ENCODE data around the gene MIA.
"Not testable (repeated sequence)": the region's sequence is repeated elsewhere in the genome, so short reads cannot be mapped to it uniquely, and the experiment has no call there.

The MIA gene

DNA sequence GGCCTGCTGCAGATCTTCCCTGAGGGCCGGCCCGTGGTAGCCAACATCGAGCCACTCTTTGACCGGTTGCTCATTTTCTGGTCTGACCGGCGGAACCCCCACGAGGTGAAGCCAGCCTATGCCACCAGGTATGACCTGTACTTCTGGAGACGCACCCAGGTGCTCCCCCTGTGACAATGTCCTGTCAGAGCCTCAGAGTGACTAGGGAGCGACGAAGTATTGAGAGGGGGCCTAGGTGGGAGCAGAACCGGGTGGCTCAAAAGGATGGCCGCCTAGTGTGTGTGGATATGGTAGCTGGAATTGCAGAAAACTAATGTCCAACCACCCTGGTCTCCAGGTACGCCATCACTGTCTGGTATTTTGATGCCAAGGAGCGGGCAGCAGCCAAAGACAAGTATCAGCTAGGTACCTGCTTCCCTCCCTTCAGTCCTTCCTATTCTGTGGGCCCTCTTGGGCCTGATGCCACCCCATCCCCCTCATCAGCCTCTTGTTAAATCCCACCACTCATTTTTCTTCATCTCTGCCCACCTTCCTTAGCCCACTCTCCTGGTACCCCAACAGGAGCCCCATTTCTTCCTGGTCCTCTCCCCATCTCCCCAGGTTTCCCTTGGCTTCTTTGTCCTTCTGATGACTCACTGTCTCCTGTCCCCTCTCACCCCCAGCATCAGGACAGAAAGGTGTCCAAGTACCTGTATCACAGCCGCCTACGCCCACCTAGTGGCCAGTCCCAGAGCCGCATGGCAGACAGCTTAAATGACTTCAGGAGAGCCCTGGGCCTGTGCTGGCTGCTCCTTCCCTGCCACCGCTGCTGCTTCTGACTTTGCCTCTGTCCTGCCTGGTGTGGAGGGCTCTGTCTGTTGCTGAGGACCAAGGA lies 32.1 kb downstream of the MIA start:
- Histone ChIP-seq H3K9me3 (no peaks in the 10 kb centered on the region), H3K36me3 (replicated peaks) (peaks cover 52% of the 10 kb centered on the region), H3K4me3 (no peak overlapping the region), H3K4me1 (peaks cover 11% of the 10 kb centered on the region), H3K27me3 (ENCODE audit: low read depth) (no peaks in the 10 kb centered on the region)
- no peak for DNase-seq (ENCODE audit: low spot score in 2 of 2)
- in situ Hi-C loops (cut with MboI; ENCODE audit: low sequenced_read_pairs) = no loop called here

DNA sequence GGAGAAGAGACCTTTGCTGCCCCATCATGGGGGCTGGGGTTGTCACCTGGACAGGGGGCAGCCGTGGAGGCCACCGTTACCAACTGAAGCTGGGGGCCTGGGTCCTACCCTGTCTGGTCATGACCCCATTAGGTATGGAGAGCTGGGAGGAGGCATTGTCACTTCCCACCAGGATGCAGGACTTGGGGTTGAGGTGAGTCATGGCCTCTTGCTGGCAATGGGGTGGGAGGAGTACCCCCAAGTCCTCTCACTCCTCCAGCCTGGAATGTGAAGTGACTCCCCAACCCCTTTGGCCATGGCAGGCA lies 32.7 kb downstream of the MIA start:
- Histone ChIP-seq H3K4me3 (no peak overlapping the region), H3K36me3 (replicated peaks) (peaks cover 46% of the 10 kb centered on the region), H3K9me3 (no peaks in the 10 kb centered on the region), H3K4me1 (peaks cover 11% of the 10 kb centered on the region), H3K27me3 (ENCODE audit: low read depth) (no peaks in the 10 kb centered on the region)
- DNase-seq (ENCODE audit: low spot score in 2 of 2) = no peak
- in situ Hi-C loops (cut with MboI; ENCODE audit: low sequenced_read_pairs) = no loop called here

DNA sequence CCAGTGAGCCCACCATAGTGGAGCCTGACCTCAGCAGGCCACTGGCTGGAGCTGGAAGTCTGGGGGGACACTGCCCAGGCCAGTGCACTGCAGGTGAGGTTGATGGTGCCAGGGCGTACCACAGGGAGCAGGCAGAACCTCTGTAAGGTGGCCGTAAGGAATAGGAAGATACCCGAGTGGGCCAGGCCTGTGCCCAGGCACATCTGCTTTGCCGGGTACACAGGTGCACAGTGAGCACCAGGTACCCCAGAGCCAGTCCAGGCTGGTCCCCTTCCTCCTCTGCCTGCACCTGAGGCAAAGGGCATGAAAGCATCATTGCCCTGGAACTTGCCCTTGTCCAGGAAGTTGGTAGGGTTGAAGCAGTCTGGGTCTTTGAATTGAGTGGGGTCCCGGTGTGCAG lies 33.2 kb downstream of the MIA start:
- Histone ChIP-seq H3K4me1 (peaks cover 11% of the 10 kb centered on the region), H3K4me3 (no peak overlapping the region), H3K9me3 (no peaks in the 10 kb centered on the region), H3K27me3 (ENCODE audit: low read depth) (no peaks in the 10 kb centered on the region), H3K36me3 (replicated peaks) (peaks cover 41% of the 10 kb centered on the region)
- in situ Hi-C loops (cut with MboI; ENCODE audit: low sequenced_read_pairs) = no loop called here
- no peak for DNase-seq (ENCODE audit: low spot score in 2 of 2)

DNA sequence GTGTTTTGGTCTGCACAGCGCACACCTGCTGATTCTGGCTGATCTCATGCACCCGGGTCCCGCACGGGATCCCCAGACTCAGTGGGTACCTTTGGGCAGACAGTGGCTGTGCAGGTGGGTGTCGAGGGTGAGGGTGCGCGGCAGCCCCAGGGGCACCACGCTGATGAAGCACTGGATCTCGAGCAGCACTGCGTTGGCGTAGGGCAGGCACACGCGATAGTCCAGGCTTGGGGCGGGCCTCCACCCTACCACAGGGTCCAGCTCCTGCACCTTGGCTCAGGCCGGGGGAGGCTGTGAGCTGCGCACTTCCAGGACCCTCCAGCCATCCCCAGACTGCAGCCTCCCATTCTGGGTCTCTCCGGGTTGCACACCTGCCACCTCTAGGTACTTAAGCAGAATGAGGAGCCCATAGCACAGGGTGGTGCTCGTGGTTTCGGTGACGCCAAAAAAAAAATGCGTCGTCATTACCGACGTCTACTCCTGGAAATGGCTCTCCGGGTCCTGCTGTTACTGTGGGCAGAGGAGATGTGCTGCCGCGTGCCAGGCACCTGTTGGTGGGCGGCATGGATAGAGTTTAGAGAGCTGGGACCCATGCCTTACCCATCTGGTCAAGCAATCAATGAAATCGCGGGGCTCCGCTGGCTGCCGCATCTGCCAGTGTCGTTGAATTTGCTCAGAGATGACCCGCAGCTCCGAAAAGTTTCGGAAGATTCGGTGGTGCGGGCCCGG lies 34.2 kb downstream of the MIA start:
- Histone ChIP-seq H3K36me3 (replicated peaks) (peaks cover 31% of the 10 kb centered on the region), H3K27me3 (ENCODE audit: low read depth) (no peaks in the 10 kb centered on the region), H3K9me3 (no peaks in the 10 kb centered on the region), H3K4me1 (peaks cover 11% of the 10 kb centered on the region), H3K4me3 (no peak overlapping the region)
- in situ Hi-C loops (cut with MboI; ENCODE audit: low sequenced_read_pairs) = no loop called here
- no peak for DNase-seq (ENCODE audit: low spot score in 2 of 2)

- H3K27me3 ChIP-seq (ENCODE audit: low read depth) = no peaks in the 10 kb centered on the region
- H3K9me3 ChIP-seq = no peaks in the 10 kb centered on the region
- in situ Hi-C loops (cut with MboI; ENCODE audit: low sequenced_read_pairs) = no loop called here
- no peak for DNase-seq (ENCODE audit: low spot score in 2 of 2)
- peaks cover 11% of the 10 kb centered on the region for H3K4me1 ChIP-seq
- peaks cover 28% of the 10 kb centered on the region for H3K36me3 ChIP-seq (replicated peaks)
- no peak overlapping the region for H3K4me3 ChIP-seq
Measured at GRCh38 chr19:40810160-40810559, 34.8 kb downstream of the MIA start.

- H3K27me3 ChIP-seq (ENCODE audit: low read depth); H3K4me3 ChIP-seq; in situ Hi-C loops (cut with MboI; ENCODE audit: low sequenced_read_pairs); H3K4me1 ChIP-seq; H3K9me3 ChIP-seq: not testable (repeated sequence)
- H3K36me3 ChIP-seq (replicated peaks) = peaks cover 22% of the 10 kb centered on the region
- DNase-seq (ENCODE audit: low spot score in 2 of 2) = peak in 1 of 2 experiments; percentile 49
Measured at GRCh38 chr19:40810649-40811408, 35.5 kb downstream of the MIA start.

- Histone ChIP-seq H3K4me1 (no peaks in the 10 kb centered on the region), H3K9me3 (no peaks in the 10 kb centered on the region), H3K27me3 (ENCODE audit: low read depth) (no peaks in the 10 kb centered on the region), H3K36me3 (replicated peaks) (peaks cover 22% of the 10 kb centered on the region), H3K4me3 (no peak overlapping the region)
- in situ Hi-C loops (cut with MboI; ENCODE audit: low sequenced_read_pairs) = no loop called here
- no peak for DNase-seq (ENCODE audit: low spot score in 2 of 2)
Measured at GRCh38 chr19:40811478-40812341, 36.4 kb downstream of the MIA start.

DNA sequence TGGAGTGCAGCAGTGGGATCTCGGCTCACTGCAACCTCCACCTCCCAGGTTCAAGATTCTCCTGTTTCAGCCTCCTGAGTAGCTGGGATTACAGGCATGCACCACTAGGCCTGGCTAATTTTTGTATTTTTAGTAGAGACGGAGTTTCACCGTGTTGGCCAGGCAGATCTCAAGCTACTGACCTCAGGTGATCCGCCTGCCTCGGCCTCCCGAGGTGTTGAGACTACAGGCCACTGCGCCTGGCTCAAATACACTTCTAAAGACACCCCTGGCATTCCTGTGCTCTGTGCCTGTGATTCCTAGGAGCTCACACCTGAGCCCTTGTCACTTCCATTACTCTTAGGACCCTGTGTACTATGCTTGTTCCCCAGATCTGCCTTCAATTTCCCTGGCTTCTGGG lies 37.2 kb downstream of the MIA start:
- H3K9me3 ChIP-seq; H3K27me3 ChIP-seq (ENCODE audit: low read depth); in situ Hi-C loops (cut with MboI; ENCODE audit: low sequenced_read_pairs); DNase-seq (ENCODE audit: low spot score in 2 of 2); H3K4me3 ChIP-seq; H3K4me1 ChIP-seq: not testable (repeated sequence)
- H3K36me3 ChIP-seq (replicated peaks) = peaks cover 17% of the 10 kb centered on the region

- Histone ChIP-seq H3K4me1 (no peaks in the 10 kb centered on the region), H3K9me3 (no peaks in the 10 kb centered on the region), H3K4me3 (no peak overlapping the region), H3K27me3 (ENCODE audit: low read depth) (no peaks in the 10 kb centered on the region), H3K36me3 (replicated peaks) (peaks cover 11% of the 10 kb centered on the region)
- DNase-seq (ENCODE audit: low spot score in 2 of 2) = no peak
- in situ Hi-C loops (cut with MboI; ENCODE audit: low sequenced_read_pairs) = no loop called here
Measured at GRCh38 chr19:40813182-40813581, 37.9 kb downstream of the MIA start.

GRCh38 chr19:40815223-40815622 lies 39.9 kb downstream of the MIA start:
- no peak for DNase-seq (ENCODE audit: low spot score in 2 of 2)
- in situ Hi-C loops (cut with MboI; ENCODE audit: low sequenced_read_pairs) = no loop called here
- no peak overlapping the region for H3K4me3 ChIP-seq
- no peaks in the 10 kb centered on the region for H3K4me1 ChIP-seq
- H3K9me3 ChIP-seq = no peaks in the 10 kb centered on the region
- no peaks in the 10 kb centered on the region; the same call in 1 of the 2 replicates for H3K36me3 ChIP-seq (replicated peaks)
- no peaks in the 10 kb centered on the region for H3K27me3 ChIP-seq (ENCODE audit: low read depth)

- H3K4me1 ChIP-seq; in situ Hi-C loops (cut with MboI; ENCODE audit: low sequenced_read_pairs); H3K9me3 ChIP-seq; H3K36me3 ChIP-seq (replicated peaks); H3K27me3 ChIP-seq (ENCODE audit: low read depth); H3K4me3 ChIP-seq: not testable (repeated sequence)
- peak in 1 of 2 experiments; percentile 83 for DNase-seq (ENCODE audit: low spot score in 2 of 2)
Measured at GRCh38 chr19:40818480-40819399, 43.4 kb downstream of the MIA start.

GRCh38 chr19:40819479-40820234 lies 44.3 kb downstream of the MIA start:
- not testable (repeated sequence) for H3K36me3 ChIP-seq (replicated peaks); H3K4me1 ChIP-seq; H3K27me3 ChIP-seq (ENCODE audit: low read depth); H3K4me3 ChIP-seq; H3K9me3 ChIP-seq
- in situ Hi-C loops (cut with MboI; ENCODE audit: low sequenced_read_pairs) = loop anchor here (10.0 kb wide), 1 partner anchor 155 kb away; no protein-coding TSS in a partner anchor
- peak; percentile 35 to 66 for DNase-seq (ENCODE audit: low spot score in 2 of 2)

Measured in HAP-1 (cell line).